Neural cell (in vitro differentiated cells): ENCODE data around the gene MB21D2. TPM values are rescaled to one million over a fixed set of nuclear protein-coding genes. Genes with fewer than 3 reads are reported as not detected.

Experiments
- H2AFZ ChIP-seq: fragments of 200-600, 300-800 bp; sonication (generic), shearing (Covaris generic); 2 replicates; pipeline ENCODE4 v1.6.0; 2014; ENCODE audit warnings: low read depth, mild to moderate bottlenecking, antibody characterized with exemption, low read length, moderate library complexity
- H3F3A ChIP-seq: fragments of 200-600 bp; shearing (Covaris generic); 2 replicates; pipeline ENCODE4 v1.6.1; 2016; ENCODE audit warnings: mild to moderate bottlenecking, moderate library complexity, mixed read lengths, antibody characterized with exemption, low read length; ENCODE audit not compliant: insufficient read depth, poor library complexity, severe bottlenecking
- H3K27ac ChIP-seq: fragments of 200-600, 300-800 bp; sonication (generic), shearing (Covaris generic); 2 replicates; pipeline ENCODE4 v1.5.1; 2014; ENCODE audit warnings: mild to moderate bottlenecking, low read length, moderate library complexity
- H3K27me3 ChIP-seq: fragments of 300-800, 200-600 bp; sonication (generic), shearing (Covaris generic); 2 replicates; pipeline ENCODE4 v1.6.0; 2014; ENCODE audit warnings: mild to moderate bottlenecking, low read depth, low read length, moderate library complexity; ENCODE audit not compliant: insufficient read depth
- H3K36me3 ChIP-seq: fragments of 300-800, 200-600 bp; sonication (generic), shearing (Covaris generic); 2 replicates; pipeline ENCODE4 v1.5.1; 2014; ENCODE audit warnings: mild to moderate bottlenecking, antibody characterized with exemption, low read length, moderate library complexity; ENCODE audit not compliant: insufficient read depth
- H3K4me2 ChIP-seq: fragments of 300-800, 200-600 bp; sonication (generic), shearing (Covaris generic); 2 replicates; pipeline ENCODE4 v1.6.0; 2014; ENCODE audit warnings: mild to moderate bottlenecking, low read length
- H3K4me3 ChIP-seq: fragments of 300-800, 200-600 bp; sonication (generic), shearing (Covaris generic); 2 replicates; pipeline ENCODE4 v1.5.1; 2014; ENCODE audit warnings: mild to moderate bottlenecking, low read length, moderate library complexity
- H3K79me2 ChIP-seq: fragments of 200-600 bp; shearing (Covaris generic); replicated peaks from 2 replicates; pipeline ENCODE4 v1.6.0; 2014; ENCODE audit warnings: mild to moderate bottlenecking, low read length, moderate library complexity; ENCODE audit not compliant: insufficient read depth
- H3K9ac ChIP-seq: fragments of 300-800, 200-600 bp; sonication (generic), shearing (Covaris generic); 2 replicates; pipeline ENCODE4 v1.6.1; 2016; ENCODE audit warnings: mild to moderate bottlenecking, low read length, mixed read lengths
- H3K9me2 ChIP-seq: fragments of 200-600 bp; shearing (Covaris generic); 2 replicates; pipeline ENCODE4 v1.6.1; 2016; ENCODE audit warnings: mild to moderate bottlenecking, low read length, mixed read lengths; ENCODE audit not compliant: insufficient read depth
- H3K9me3 ChIP-seq: fragments of 200-600, 300-800 bp; sonication (generic), shearing (Covaris generic); 2 replicates; pipeline ENCODE4 v1.6.1; 2016; ENCODE audit warnings: mild to moderate bottlenecking, mixed run types, low read length, moderate library complexity, mixed read lengths
- H4K20me1 ChIP-seq: fragments of 200-600 bp; shearing (Covaris generic); 2 replicates; pipeline ENCODE4 v1.6.1; 2016; ENCODE audit warnings: mild to moderate bottlenecking, mixed run types; ENCODE audit not compliant: insufficient read depth
- EP300 ChIP-seq: fragments of 450-650 bp; conservative IDR thresholded peaks from 2 replicates; pipeline ENCODE4 v1.6.1; 2014; ENCODE audit warnings: antibody characterized with exemption, mild to moderate bottlenecking, moderate library complexity; ENCODE audit not compliant: poor library complexity, severe bottlenecking
- EZH2 ChIP-seq: fragments of 200-600, 300-800 bp; shearing (Covaris generic), sonication (generic); IDR thresholded peaks from 2 replicates; pipeline ENCODE4 v1.6.1; 2014; ENCODE audit warnings: antibody characterized with exemption, low read length, borderline replicate concordance, mild to moderate bottlenecking; ENCODE audit not compliant: insufficient read depth, poor library complexity, severe bottlenecking
- MXI1 ChIP-seq: fragments of 450-650 bp; conservative IDR thresholded peaks from 2 replicates; pipeline ENCODE4 v1.6.1; 2014; ENCODE audit warnings: antibody characterized with exemption, mild to moderate bottlenecking; ENCODE audit not compliant: poor library complexity, severe bottlenecking
- POLR2AphosphoS5 ChIP-seq: IDR thresholded peaks from 2 replicates; pipeline ENCODE4 v1.6.1; 2012
- RAD21 ChIP-seq: fragments of 450-650 bp; conservative IDR thresholded peaks from 2 replicates; pipeline ENCODE4 v1.6.1; 2014; ENCODE audit warnings: antibody characterized with exemption, mild to moderate bottlenecking, moderate library complexity
- SMC3 ChIP-seq: fragments of 450-650 bp; conservative IDR thresholded peaks from 2 replicates; pipeline ENCODE4 v1.6.1; 2014; ENCODE audit warnings: antibody characterized with exemption, mild to moderate bottlenecking, moderate library complexity; ENCODE audit not compliant: poor library complexity
- TAF1 ChIP-seq: IDR thresholded peaks from 2 replicates; pipeline ENCODE4 v1.6.1; 2012; ENCODE audit warnings: low read depth
- polyA plus RNA-seq: library from polyadenylated mRNA; depleted of rRNA; stranded (reverse); fragments of >200 nt; gene quantifications from 2 replicates; pipeline ENCODE4 v1.2.3, GENCODE V29; 2014
- TF ChIP-seq, protein P1 (sequence below): IDR thresholded peaks from 2 replicates; pipeline ENCODE4 v1.6.1; 2012; ENCODE audit warnings: borderline replicate concordance
- TF ChIP-seq, protein P2 (sequence below): fragments of 450-650 bp; IDR thresholded peaks from 2 replicates; pipeline ENCODE4 v1.5.1; 2014; ENCODE audit warnings: antibody characterized with exemption, mild to moderate bottlenecking, moderate library complexity; ENCODE audit not compliant: poor library complexity, severe bottlenecking

MB21D2 gene
- polyA plus RNA-seq, 1 donor from 2014 or later = 39.0 TPM

DNA sequence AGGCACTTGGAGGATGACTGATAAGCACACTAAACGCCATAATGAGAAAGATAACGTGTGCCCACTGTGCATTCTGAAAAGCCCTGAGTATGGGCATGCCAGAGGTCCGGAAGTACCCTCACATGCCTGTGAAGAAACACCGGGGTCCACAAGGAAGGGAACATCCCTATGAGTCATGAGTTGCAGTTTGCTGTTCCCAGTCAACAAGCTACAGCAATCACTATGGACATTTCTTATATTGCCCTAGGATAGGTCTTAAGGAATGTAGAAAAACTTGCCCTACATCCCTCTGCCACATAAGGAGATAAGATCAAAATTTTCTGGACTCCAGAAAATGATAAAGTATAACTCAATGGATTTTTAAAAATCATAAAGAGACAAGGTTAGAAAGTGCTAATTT lies 9.9 kb downstream of the MB21D2 start:
- no peak overlapping the region for H3K9ac ChIP-seq
- no peak overlapping the region for H2AFZ ChIP-seq
- H3K4me2 ChIP-seq = no peak overlapping the region
- no peaks in the 10 kb centered on the region for H3K27me3 ChIP-seq
- H4K20me1 ChIP-seq = no peaks in the 10 kb centered on the region
- TF ChIP-seq EZH2 = no peak
- H3F3A ChIP-seq = no peaks in the 10 kb centered on the region
- peaks cover 5% of the 10 kb centered on the region for H3K9me3 ChIP-seq
- H3K36me3 ChIP-seq = no peaks in the 10 kb centered on the region
- H3K9me2 ChIP-seq = no peaks in the 10 kb centered on the region
- H3K79me2 ChIP-seq = peaks cover 32% of the 10 kb centered on the region
- no peak overlapping the region for H3K27ac ChIP-seq
- H3K4me3 ChIP-seq = no peak overlapping the region

DNA sequence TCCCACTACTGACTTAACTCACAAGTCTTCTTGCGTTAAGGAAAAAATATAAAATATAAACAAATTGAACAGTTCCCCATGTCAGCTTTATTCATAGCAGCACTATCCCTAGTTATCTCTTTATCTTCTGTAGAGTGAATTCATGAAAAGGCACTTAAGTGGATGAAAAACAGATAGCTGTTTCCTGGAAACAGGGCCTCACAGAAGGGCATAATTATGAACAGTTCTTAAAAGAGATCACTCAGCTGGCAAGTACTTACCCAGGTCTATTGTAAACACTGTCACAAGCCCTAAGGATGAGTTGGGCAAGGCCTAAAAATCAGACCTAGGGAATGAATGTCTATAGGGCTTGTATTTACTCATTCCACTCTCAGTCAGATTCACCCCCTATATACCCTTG lies 10.7 kb downstream of the MB21D2 start:
- H3K79me2 ChIP-seq = peaks cover 26% of the 10 kb centered on the region

More for the DNA sequence above, 10.7 kb downstream of the MB21D2 start:
- TF ChIP-seq MXI1 (no peak), TAF1 (no peak), POLR2AphosphoS5 (no peak), EP300 (no peak), EZH2 (no peak), SMC3 (no peak), RAD21 (no peak)
- TF ChIP-seq, protein P1, sequence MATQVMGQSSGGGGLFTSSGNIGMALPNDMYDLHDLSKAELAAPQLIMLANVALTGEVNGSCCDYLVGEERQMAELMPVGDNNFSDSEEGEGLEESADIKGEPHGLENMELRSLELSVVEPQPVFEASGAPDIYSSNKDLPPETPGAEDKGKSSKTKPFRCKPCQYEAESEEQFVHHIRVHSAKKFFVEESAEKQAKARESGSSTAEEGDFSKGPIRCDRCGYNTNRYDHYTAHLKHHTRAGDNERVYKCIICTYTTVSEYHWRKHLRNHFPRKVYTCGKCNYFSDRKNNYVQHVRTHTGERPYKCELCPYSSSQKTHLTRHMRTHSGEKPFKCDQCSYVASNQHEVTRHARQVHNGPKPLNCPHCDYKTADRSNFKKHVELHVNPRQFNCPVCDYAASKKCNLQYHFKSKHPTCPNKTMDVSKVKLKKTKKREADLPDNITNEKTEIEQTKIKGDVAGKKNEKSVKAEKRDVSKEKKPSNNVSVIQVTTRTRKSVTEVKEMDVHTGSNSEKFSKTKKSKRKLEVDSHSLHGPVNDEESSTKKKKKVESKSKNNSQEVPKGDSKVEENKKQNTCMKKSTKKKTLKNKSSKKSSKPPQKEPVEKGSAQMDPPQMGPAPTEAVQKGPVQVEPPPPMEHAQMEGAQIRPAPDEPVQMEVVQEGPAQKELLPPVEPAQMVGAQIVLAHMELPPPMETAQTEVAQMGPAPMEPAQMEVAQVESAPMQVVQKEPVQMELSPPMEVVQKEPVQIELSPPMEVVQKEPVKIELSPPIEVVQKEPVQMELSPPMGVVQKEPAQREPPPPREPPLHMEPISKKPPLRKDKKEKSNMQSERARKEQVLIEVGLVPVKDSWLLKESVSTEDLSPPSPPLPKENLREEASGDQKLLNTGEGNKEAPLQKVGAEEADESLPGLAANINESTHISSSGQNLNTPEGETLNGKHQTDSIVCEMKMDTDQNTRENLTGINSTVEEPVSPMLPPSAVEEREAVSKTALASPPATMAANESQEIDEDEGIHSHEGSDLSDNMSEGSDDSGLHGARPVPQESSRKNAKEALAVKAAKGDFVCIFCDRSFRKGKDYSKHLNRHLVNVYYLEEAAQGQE = no peak
- TF ChIP-seq, protein P2, sequence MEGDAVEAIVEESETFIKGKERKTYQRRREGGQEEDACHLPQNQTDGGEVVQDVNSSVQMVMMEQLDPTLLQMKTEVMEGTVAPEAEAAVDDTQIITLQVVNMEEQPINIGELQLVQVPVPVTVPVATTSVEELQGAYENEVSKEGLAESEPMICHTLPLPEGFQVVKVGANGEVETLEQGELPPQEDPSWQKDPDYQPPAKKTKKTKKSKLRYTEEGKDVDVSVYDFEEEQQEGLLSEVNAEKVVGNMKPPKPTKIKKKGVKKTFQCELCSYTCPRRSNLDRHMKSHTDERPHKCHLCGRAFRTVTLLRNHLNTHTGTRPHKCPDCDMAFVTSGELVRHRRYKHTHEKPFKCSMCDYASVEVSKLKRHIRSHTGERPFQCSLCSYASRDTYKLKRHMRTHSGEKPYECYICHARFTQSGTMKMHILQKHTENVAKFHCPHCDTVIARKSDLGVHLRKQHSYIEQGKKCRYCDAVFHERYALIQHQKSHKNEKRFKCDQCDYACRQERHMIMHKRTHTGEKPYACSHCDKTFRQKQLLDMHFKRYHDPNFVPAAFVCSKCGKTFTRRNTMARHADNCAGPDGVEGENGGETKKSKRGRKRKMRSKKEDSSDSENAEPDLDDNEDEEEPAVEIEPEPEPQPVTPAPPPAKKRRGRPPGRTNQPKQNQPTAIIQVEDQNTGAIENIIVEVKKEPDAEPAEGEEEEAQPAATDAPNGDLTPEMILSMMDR = no peak
- no peak overlapping the region for H3K9ac ChIP-seq
- no peaks in the 10 kb centered on the region for H3K27me3 ChIP-seq
- H3K9me3 ChIP-seq = peaks cover 5% of the 10 kb centered on the region
- no peak overlapping the region for H3K27ac ChIP-seq
- H4K20me1 ChIP-seq = no peaks in the 10 kb centered on the region
- no peak overlapping the region for H3K4me2 ChIP-seq
- H3K36me3 ChIP-seq = no peaks in the 10 kb centered on the region
- H3K9me2 ChIP-seq = no peaks in the 10 kb centered on the region
- no peak overlapping the region for H2AFZ ChIP-seq
- H3F3A ChIP-seq = no peaks in the 10 kb centered on the region
- no peak overlapping the region for H3K4me3 ChIP-seq
